Fibroblast of lung (primary cell): ENCODE data around the gene TAAR8.

Experiments used
- CTCF ChIP-seq, 2 donors: IDR thresholded peaks in 1 of 2; conservative IDR thresholded peaks in 1 of 2; 1 replicate in 1 of 2; 2 replicates in 1 of 2; pipeline ENCODE4 v1.5.1; 2011 to 2012; ENCODE audit warnings: low read length in 2 of 2, control low read depth in 1 of 2, inconsistent platforms in 1 of 2, low read depth in 1 of 2, mild to moderate bottlenecking in 1 of 2
- EZH2 ChIP-seq: IDR thresholded peaks from 2 replicates; pipeline ENCODE4 v1.5.1; 2012; ENCODE audit warnings: low read length, control low read depth, mild to moderate bottlenecking; ENCODE audit errors: missing control alignments

GRCh38 chr6:132571774-132572173 is 19.3 kb downstream of the TAAR8 start:
- no peak for TF ChIP-seq CTCF (conservative IDR thresholded peaks at IDR 0.05 in 1 of 2, IDR thresholded peaks at IDR 0.05 in 1 of 2; ENCODE audit: low read depth in 1 of 2, low read length in 2 of 2)
- no peak for TF ChIP-seq EZH2
